H9 (cell line): ENCODE results near the gene RNF157. TPM values are rescaled to one million over a fixed set of nuclear protein-coding genes. Genes with fewer than 3 reads are reported as not detected.

Experiments used
- DNase-seq: peaks from one replicate; pipeline ENCODE4 v3.0.0-alpha.2; 2017
- H2AFZ ChIP-seq: one replicate; pipeline ENCODE4 v1.6.1; 2013; ENCODE audit warnings: mild to moderate bottlenecking, low read length, control low read depth, moderate library complexity
- H2AK5ac ChIP-seq: 2 replicates; pipeline ENCODE4 v1.6.1; 2013; ENCODE audit warnings: low read length, control low read depth, mixed read lengths; ENCODE audit not compliant: insufficient read length
- H2BK120ac ChIP-seq: one replicate; pipeline ENCODE4 v1.6.1; 2013; ENCODE audit warnings: low read depth, mild to moderate bottlenecking, low read length, control low read depth, inconsistent platforms; ENCODE audit not compliant: poor library complexity, severe bottlenecking
- H2BK12ac ChIP-seq: 2 replicates; pipeline ENCODE4 v1.6.1; 2013; ENCODE audit warnings: low read length, control low read depth, mixed read lengths, low read depth; ENCODE audit not compliant: insufficient read length
- H2BK15ac ChIP-seq: 2 replicates; pipeline ENCODE4 v1.6.1; 2013; ENCODE audit warnings: low read depth, low read length, control low read depth
- H2BK20ac ChIP-seq: one replicate; pipeline ENCODE4 v1.6.1; 2013; ENCODE audit warnings: low read depth, mild to moderate bottlenecking, low read length, control low read depth, inconsistent platforms; ENCODE audit not compliant: poor library complexity, severe bottlenecking
- H2BK5ac ChIP-seq: 2 replicates; pipeline ENCODE4 v1.6.1; 2013; ENCODE audit warnings: low read length, control low read depth, mixed read lengths; ENCODE audit not compliant: insufficient read length
- H3K14ac ChIP-seq: 2 replicates; pipeline ENCODE4 v1.6.1; 2013; ENCODE audit warnings: low read length, control low read depth; ENCODE audit not compliant: insufficient read depth
- H3K18ac ChIP-seq: 2 replicates; pipeline ENCODE4 v1.6.1; 2013; ENCODE audit warnings: low read depth, mild to moderate bottlenecking, mixed read lengths, low read length, control low read depth; ENCODE audit not compliant: insufficient read length
- H3K23ac ChIP-seq: 2 replicates; pipeline ENCODE4 v1.6.1; 2013; ENCODE audit warnings: low read length, control low read depth, mixed read lengths, low read depth; ENCODE audit not compliant: insufficient read length
- H3K23me2 ChIP-seq: 2 replicates; pipeline ENCODE4 v1.6.1; 2013; ENCODE audit warnings: low read depth, mild to moderate bottlenecking, mixed read lengths, low read length, control low read depth; ENCODE audit not compliant: insufficient read length, poor library complexity, severe bottlenecking
- H3K27ac ChIP-seq: 2 replicates; pipeline ENCODE4 v1.5.1; 2013; ENCODE audit warnings: low read length, control low read depth, mixed read lengths, low read depth; ENCODE audit not compliant: insufficient read length
- H3K27me3 ChIP-seq: 2 replicates; pipeline ENCODE4 v1.6.1; 2013; ENCODE audit warnings: low read length, control low read depth, inconsistent platforms; ENCODE audit not compliant: insufficient read depth
- H3K4ac ChIP-seq: 2 replicates; pipeline ENCODE4 v1.6.1; 2013; ENCODE audit warnings: low read depth, mild to moderate bottlenecking, control low read depth, inconsistent platforms, low read length, moderate library complexity
- H3K4me1 ChIP-seq: 2 replicates; pipeline ENCODE4 v1.6.1; 2013; ENCODE audit warnings: low read length, control low read depth, inconsistent platforms; ENCODE audit not compliant: insufficient read depth
- H3K4me2 ChIP-seq: 2 replicates; pipeline ENCODE4 v1.6.1; 2013; ENCODE audit warnings: low read length, control low read depth, mixed read lengths; ENCODE audit not compliant: insufficient read length, insufficient read depth
- H3K56ac ChIP-seq: 2 replicates; pipeline ENCODE4 v1.6.1; 2013; ENCODE audit warnings: low read depth, mild to moderate bottlenecking, mixed read lengths, low read length, control low read depth; ENCODE audit not compliant: insufficient read length
- H3K79me1 ChIP-seq: 2 replicates; pipeline ENCODE4 v1.6.1; 2013; ENCODE audit warnings: low read depth, mild to moderate bottlenecking, moderate library complexity, low read length, control low read depth, inconsistent platforms; ENCODE audit not compliant: insufficient read depth, poor library complexity, severe bottlenecking
- H3K79me2 ChIP-seq: 2 replicates; pipeline ENCODE4 v1.6.1; 2013; ENCODE audit warnings: low read length, control low read depth, inconsistent platforms; ENCODE audit not compliant: insufficient read depth
- H3K9ac ChIP-seq: 2 replicates; pipeline ENCODE4 v1.6.1; 2013; ENCODE audit warnings: low read length, control low read depth, mixed read lengths; ENCODE audit not compliant: insufficient read length; ENCODE audit errors: extremely low read depth
- H3K9me3 ChIP-seq: one replicate; pipeline ENCODE4 v1.6.1; 2013; ENCODE audit warnings: low read depth, low read length, inconsistent platforms; ENCODE audit not compliant: control insufficient read depth
- H3T11ph ChIP-seq: one replicate; pipeline ENCODE4 v1.6.1; 2013; ENCODE audit warnings: mild to moderate bottlenecking, low read length, control low read depth, inconsistent platforms
- H4K20me1 ChIP-seq: one replicate; pipeline ENCODE4 v1.6.1; 2013; ENCODE audit not compliant: control insufficient read depth, insufficient read length, insufficient read depth
- H4K5ac ChIP-seq: 2 replicates; pipeline ENCODE4 v1.6.1; 2013; ENCODE audit warnings: low read depth, mild to moderate bottlenecking, mixed read lengths, low read length, control low read depth; ENCODE audit not compliant: insufficient read length
- H4K8ac ChIP-seq: replicated peaks from 2 replicates; pipeline ENCODE4 v1.6.1; 2013; ENCODE audit warnings: low read length, control low read depth, mixed read lengths, low read depth; ENCODE audit not compliant: insufficient read length
- H4K91ac ChIP-seq: 2 replicates; pipeline ENCODE4 v1.6.1; 2013; ENCODE audit warnings: low read depth, mild to moderate bottlenecking, moderate library complexity, mixed read lengths, low read length, control low read depth; ENCODE audit not compliant: insufficient read length
- H3K27ac Mint-ChIP-seq, 3 experiments: 2 replicates in 2 of 3; 3 replicates in 1 of 3; pipeline ENCODE4 v1.8.0; 2020 to 2021; ENCODE audit warnings: mixed read lengths in 3 of 3, mild to moderate bottlenecking in 1 of 3, moderate library complexity in 1 of 3
- H3K27me3 Mint-ChIP-seq: 2 replicates; pipeline ENCODE4 v1.8.0; 2021; ENCODE audit warnings: low read depth, mild to moderate bottlenecking, moderate library complexity, mixed read lengths
- H3K36me3 Mint-ChIP-seq, 3 experiments: 2 replicates in 2 of 3; 3 replicates in 1 of 3; pipeline ENCODE4 v1.8.0; 2020 to 2021; ENCODE audit warnings: low read depth in 3 of 3, mixed read lengths in 3 of 3; ENCODE audit not compliant: insufficient read depth in 1 of 3
- H3K4me1 Mint-ChIP-seq, 2 experiments: 2 replicates each; pipeline ENCODE4 v1.8.0; 2020; ENCODE audit warnings: mixed read lengths in 2 of 2
- H3K4me3 Mint-ChIP-seq, 2 experiments: 2 replicates in 1 of 2; 3 replicates in 1 of 2; pipeline ENCODE4 v1.8.0; 2020 to 2021; ENCODE audit warnings: mild to moderate bottlenecking in 2 of 2, mixed read lengths in 2 of 2, moderate library complexity in 1 of 2
- H3K9me3 Mint-ChIP-seq, 2 experiments: 2 replicates in 1 of 2; 3 replicates in 1 of 2; pipeline ENCODE4 v1.8.0; 2020; ENCODE audit warnings: mild to moderate bottlenecking in 2 of 2, mixed read lengths in 2 of 2, moderate library complexity in 1 of 2
- total RNA-seq: library from RNA; stranded (reverse); gene quantifications from 2 replicates; pipeline ENCODE4 v1.2.1, GENCODE V29; 2021
- TF ChIP-seq, protein P1 (sequence below): fragments of 200-600 bp; sonication (generic); conservative IDR thresholded peaks from 3 replicates; pipeline ENCODE4 v1.8.0; 2021; ENCODE audit warnings: antibody characterized with exemption, mild to moderate bottlenecking

Gene RNF157
- total RNA-seq, 1 experiment from 2014 or later = 9.9 TPM

DNA sequence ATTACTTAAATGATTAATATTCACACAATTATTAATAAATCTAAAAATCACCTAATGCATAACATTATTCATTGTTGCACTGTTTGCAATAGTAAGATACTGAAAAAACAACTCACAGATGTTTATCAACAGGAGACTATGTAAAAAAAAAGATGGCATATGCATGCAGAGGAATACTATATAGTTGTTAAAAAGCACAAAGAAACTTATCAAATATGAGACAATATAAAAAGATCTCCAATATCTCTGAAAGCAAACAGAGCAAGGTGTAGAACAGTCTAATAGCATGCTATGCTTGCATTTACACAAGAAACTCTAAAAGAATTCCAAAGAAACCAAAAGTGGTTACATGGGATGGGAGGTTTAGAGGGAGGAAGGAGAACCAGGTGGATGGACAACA lies 3.7 kb downstream of the RNF157 start:
- Histone ChIP-seq H3T11ph (no peak overlapping the region), H2BK5ac (no peak overlapping the region), H3K27ac (no peak overlapping the region), H2BK120ac (no peak overlapping the region), H3K4me2 (no peak overlapping the region), H3K4me1 (no peaks in the 10 kb centered on the region), H3K9me3 (no peaks in the 10 kb centered on the region), H4K5ac (no peak overlapping the region), H4K20me1 (no peaks in the 10 kb centered on the region), H2BK15ac (no peak overlapping the region), H3K79me1 (no peaks in the 10 kb centered on the region), H3K9ac (no peak overlapping the region), H3K56ac (no peak overlapping the region), H4K91ac (no peak overlapping the region), H2BK12ac (no peak overlapping the region), H3K14ac (no peak overlapping the region), H2AK5ac (no peak overlapping the region), H3K27me3 (peaks cover 6% of the 10 kb centered on the region), H3K23me2 (peaks cover 8% of the 10 kb centered on the region), H3K4ac (no peak overlapping the region), H2BK20ac (no peak overlapping the region), H3K18ac (no peak overlapping the region), H2AFZ (no peak overlapping the region), H3K79me2 (no peaks in the 10 kb centered on the region), H3K23ac (no peak overlapping the region), H4K8ac (no peak overlapping the region)
- Mint-ChIP-seq H3K27ac (no peak overlapping the region), H3K4me3 (no peak overlapping the region), H3K27me3 (peaks cover 45% of the 10 kb centered on the region), H3K36me3 (no peaks in the 10 kb centered on the region; a peak in 1 of 7 replicates), H3K4me1 (peaks cover 8% of the 10 kb centered on the region in 2 experiments), H3K9me3 (no peaks in the 10 kb centered on the region; a peak in 1 of 5 replicates)
- TF ChIP-seq, protein P1, sequence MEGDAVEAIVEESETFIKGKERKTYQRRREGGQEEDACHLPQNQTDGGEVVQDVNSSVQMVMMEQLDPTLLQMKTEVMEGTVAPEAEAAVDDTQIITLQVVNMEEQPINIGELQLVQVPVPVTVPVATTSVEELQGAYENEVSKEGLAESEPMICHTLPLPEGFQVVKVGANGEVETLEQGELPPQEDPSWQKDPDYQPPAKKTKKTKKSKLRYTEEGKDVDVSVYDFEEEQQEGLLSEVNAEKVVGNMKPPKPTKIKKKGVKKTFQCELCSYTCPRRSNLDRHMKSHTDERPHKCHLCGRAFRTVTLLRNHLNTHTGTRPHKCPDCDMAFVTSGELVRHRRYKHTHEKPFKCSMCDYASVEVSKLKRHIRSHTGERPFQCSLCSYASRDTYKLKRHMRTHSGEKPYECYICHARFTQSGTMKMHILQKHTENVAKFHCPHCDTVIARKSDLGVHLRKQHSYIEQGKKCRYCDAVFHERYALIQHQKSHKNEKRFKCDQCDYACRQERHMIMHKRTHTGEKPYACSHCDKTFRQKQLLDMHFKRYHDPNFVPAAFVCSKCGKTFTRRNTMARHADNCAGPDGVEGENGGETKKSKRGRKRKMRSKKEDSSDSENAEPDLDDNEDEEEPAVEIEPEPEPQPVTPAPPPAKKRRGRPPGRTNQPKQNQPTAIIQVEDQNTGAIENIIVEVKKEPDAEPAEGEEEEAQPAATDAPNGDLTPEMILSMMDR = no peak
- DNase-seq = no peak
